Measurements from ENCODE around the gene P4HA3.

Gene P4HA3

DNA sequence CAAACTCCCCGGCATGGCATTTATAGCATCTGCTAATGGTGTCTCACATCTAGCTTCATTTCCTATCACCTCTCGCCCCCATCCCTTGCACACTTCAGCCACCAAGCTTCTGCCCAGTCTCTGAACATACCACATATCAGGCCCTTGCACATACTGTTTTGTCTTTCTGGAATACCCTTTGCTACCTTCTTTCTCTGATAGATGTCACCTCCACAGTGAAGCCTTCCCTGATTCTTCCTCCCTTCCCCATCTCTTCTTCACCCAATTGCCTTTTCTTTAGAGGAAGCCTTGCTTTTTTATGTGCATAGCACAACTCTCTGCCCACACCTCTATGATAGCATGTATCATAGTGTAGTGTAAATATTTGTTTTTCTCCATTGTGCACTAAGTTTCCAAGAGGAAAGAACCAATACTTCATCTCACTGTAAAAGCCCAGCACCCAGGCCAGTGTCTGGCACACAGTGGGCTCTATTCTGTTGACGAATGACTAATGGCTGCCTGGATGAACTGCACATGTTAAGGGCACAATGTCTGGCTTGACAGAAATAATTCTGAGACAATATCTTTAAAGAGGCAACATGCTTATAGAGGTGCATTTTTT, 27.8 kb downstream of the P4HA3 start:
- ChIA-PET CTCF (interaction anchor here (1.3 kb wide), 1 partner anchor 28 kb away, joined by 3 read pairs; no protein-coding TSS in a partner anchor), POLR2A (no interaction called here)
- no peak for DNase-seq (ENCODE audit: extremely low spot score)
- TF ChIP-seq, protein P1, sequence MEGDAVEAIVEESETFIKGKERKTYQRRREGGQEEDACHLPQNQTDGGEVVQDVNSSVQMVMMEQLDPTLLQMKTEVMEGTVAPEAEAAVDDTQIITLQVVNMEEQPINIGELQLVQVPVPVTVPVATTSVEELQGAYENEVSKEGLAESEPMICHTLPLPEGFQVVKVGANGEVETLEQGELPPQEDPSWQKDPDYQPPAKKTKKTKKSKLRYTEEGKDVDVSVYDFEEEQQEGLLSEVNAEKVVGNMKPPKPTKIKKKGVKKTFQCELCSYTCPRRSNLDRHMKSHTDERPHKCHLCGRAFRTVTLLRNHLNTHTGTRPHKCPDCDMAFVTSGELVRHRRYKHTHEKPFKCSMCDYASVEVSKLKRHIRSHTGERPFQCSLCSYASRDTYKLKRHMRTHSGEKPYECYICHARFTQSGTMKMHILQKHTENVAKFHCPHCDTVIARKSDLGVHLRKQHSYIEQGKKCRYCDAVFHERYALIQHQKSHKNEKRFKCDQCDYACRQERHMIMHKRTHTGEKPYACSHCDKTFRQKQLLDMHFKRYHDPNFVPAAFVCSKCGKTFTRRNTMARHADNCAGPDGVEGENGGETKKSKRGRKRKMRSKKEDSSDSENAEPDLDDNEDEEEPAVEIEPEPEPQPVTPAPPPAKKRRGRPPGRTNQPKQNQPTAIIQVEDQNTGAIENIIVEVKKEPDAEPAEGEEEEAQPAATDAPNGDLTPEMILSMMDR (IDR thresholded peaks at IDR 0.05; ENCODE audit: control extremely low read depth, extremely low read depth, low read depth, missing control alignments) = no peak

DNA sequence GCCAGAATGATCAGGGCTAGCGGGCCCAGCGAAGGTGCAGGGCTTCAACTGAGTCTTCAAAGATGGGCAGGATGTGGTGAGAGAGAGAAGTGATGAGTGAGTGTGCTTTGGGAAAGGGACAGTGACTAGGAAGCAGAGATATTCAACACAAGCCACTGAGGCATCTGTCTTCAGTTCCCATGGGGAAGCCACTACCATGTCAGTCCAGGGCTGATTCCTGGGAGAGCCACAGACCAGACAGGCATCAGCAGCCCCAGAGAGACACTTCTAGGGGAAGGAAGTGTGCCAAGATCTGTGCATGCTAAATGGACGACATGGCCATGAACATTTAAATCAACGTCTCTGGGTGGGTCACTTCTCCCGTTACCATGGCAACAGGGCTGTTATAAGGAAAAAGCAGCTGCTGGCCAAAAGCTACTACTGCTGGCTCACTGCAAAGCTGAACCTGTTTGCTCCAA, 28.5 kb downstream of the P4HA3 start:
- CTCF ChIA-PET = interaction anchor here (1.3 kb wide), 1 partner anchor 27 kb away, joined by 3 read pairs; no protein-coding TSS in a partner anchor
- POLR2A ChIA-PET = no interaction called here
- DNase-seq (ENCODE audit: extremely low spot score) = no peak

GRCh38 chr11:74282421-74282820, 29.0 kb downstream of the P4HA3 start:
- ChIA-PET POLR2A (interaction anchor here (0.5 kb wide), 1 partner anchor 1038 kb away, joined by 6 read pairs; no protein-coding TSS in a partner anchor), CTCF (interaction anchor here (1.3 kb wide), 1 partner anchor 27 kb away, joined by 3 read pairs; no protein-coding TSS in a partner anchor)
- TF ChIP-seq, protein P1 (IDR thresholded peaks at IDR 0.05; ENCODE audit: control extremely low read depth, extremely low read depth, low read depth, missing control alignments) = no peak
- DNase-seq (ENCODE audit: extremely low spot score) = no peak

More for the DNA sequence above, 28.5 kb downstream of the P4HA3 start:
- TF ChIP-seq, protein P1 (IDR thresholded peaks at IDR 0.05; ENCODE audit: control extremely low read depth, extremely low read depth, low read depth, missing control alignments) = no peak

- ChIA-PET CTCF (no interaction called here), POLR2A (no interaction called here)
- DNase-seq (ENCODE audit: extremely low spot score) = no peak
- TF ChIP-seq, protein P1 (IDR thresholded peaks at IDR 0.05; ENCODE audit: control extremely low read depth, extremely low read depth, low read depth, missing control alignments) = no peak
These were observed 30.9 kb downstream of the P4HA3 start for GRCh38 chr11:74280494-74280893.

GRCh38 chr11:74279256-74279655, 32.2 kb downstream of the P4HA3 start:
- CTCF ChIA-PET = interaction anchor here (1.2 to 2.1 kb wide), 2 partner anchors 10 to 24 kb away, joined by 3 to 6 read pairs; no protein-coding TSS in a partner anchor
- no peak for DNase-seq (ENCODE audit: extremely low spot score)
- POLR2A ChIA-PET = no interaction called here
- TF ChIP-seq, protein P1 (IDR thresholded peaks at IDR 0.05; ENCODE audit: control extremely low read depth, extremely low read depth, low read depth, missing control alignments) = no peak

DNA sequence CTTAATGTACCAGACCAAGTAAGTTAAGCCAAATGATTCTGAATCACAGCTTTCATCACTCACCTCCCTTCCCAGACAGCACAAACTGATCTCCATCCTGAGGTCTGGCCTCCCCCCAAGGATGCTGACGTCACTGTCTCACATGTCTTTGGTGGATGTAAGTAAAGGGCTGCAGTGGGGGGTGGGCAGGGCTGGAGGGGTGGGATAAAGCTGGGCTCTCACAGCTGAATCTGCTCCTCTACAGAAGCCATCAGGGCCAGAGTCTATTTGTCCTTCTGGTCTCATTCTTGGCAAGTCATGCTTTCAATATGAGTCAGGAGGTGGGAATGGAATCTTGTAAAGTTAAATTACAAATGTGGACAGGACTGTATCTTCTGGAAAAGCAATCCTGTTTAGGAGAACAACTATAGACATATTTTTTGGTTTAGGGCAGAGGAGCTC, 32.7 kb downstream of the P4HA3 start:
- ChIA-PET CTCF (interaction anchor here (1.2 to 2.1 kb wide), 2 partner anchors 9 to 23 kb away, joined by 3 to 6 read pairs; no protein-coding TSS in a partner anchor), POLR2A (no interaction called here)
- TF ChIP-seq, protein P1 (IDR thresholded peaks at IDR 0.05; ENCODE audit: control extremely low read depth, extremely low read depth, low read depth, missing control alignments) = no peak
- no peak for DNase-seq (ENCODE audit: extremely low spot score)

Data from GM10248 (cell line).